Esophagus muscularis mucosa (tissue), 4 donors: ENCODE results near the gene ORM2.

Experiments used
- CTCF ChIP-seq, 3 experiments: fragments of 200-600 bp in 2 of 3; fragments of 450-650 bp in 1 of 3; sonication (generic) in 2 of 3; IDR thresholded peaks; one replicate each; pipeline ENCODE4 v1.5.1; 2017 to 2019; ENCODE audit warnings: antibody characterized with exemption in 3 of 3, mild to moderate bottlenecking in 2 of 3, moderate library complexity in 1 of 3
- EP300 ChIP-seq: sonication (generic); formaldehyde crosslinking; IDR thresholded peaks from one replicate; pipeline ENCODE4 v1.6.1; 2017; ENCODE audit warnings: antibody characterized with exemption
- POLR2A ChIP-seq: fragments of 450-650 bp; IDR thresholded peaks from one replicate; pipeline ENCODE4 v1.6.1; 2017; ENCODE audit warnings: antibody characterized with exemption, moderate library complexity, mild to moderate bottlenecking, low read depth

- TF ChIP-seq EP300 (no peak), CTCF (IDR thresholded peaks at IDR 0.05) (no peak), POLR2A (no peak)
Observed at GRCh38 chr9:114307899-114308267, 21.8 kb upstream of the ORM2 start.
